ENCODE results near the gene ESRRB. TPM values are rescaled to one million over a fixed set of nuclear protein-coding genes. Genes with fewer than 3 reads are reported as not detected.

Gene ESRRB
- total RNA-seq, 4 donors from 2014 or later, result 0.27 TPM; not detected in 3

DNA sequence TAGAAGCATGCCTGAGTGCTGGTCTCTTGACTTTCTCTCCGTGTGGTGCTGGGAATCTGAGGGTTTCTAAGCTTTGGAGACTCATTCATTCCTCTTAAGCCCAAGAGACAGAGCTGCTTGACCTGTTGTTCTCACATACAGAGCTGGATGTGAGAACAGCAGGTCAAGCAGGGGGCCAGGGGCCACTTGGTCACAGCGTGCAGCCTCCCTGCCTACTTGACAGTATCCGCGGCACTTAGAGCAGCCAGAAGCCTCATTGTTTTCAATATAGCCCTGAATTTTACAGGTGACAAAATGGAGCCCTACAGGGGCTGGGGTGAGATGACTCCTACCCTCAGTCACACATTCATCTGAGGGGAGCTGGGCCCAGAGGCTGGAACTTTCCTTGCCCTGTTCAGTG is 88.9 kb downstream of the ESRRB start:
- Histone ChIP-seq H3K36me3 (no peaks in the 10 kb centered on the region), H3K27ac (no peak overlapping the region), H3K9me3 (no peaks in the 10 kb centered on the region), H3K4me3 (no peak overlapping the region), H3K4me1 (no peaks in the 10 kb centered on the region), H3K27me3 (no peaks in the 10 kb centered on the region)
- DNase-seq, result no peak
- TF ChIP-seq, protein P1, sequence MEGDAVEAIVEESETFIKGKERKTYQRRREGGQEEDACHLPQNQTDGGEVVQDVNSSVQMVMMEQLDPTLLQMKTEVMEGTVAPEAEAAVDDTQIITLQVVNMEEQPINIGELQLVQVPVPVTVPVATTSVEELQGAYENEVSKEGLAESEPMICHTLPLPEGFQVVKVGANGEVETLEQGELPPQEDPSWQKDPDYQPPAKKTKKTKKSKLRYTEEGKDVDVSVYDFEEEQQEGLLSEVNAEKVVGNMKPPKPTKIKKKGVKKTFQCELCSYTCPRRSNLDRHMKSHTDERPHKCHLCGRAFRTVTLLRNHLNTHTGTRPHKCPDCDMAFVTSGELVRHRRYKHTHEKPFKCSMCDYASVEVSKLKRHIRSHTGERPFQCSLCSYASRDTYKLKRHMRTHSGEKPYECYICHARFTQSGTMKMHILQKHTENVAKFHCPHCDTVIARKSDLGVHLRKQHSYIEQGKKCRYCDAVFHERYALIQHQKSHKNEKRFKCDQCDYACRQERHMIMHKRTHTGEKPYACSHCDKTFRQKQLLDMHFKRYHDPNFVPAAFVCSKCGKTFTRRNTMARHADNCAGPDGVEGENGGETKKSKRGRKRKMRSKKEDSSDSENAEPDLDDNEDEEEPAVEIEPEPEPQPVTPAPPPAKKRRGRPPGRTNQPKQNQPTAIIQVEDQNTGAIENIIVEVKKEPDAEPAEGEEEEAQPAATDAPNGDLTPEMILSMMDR (IDR thresholded peaks at IDR 0.05), result no peak
- TF ChIP-seq POLR2AphosphoS5 (IDR thresholded peaks at IDR 0.05), result no peak
- no peak for TF ChIP-seq EP300 (IDR thresholded peaks at IDR 0.05; ENCODE audit: low read depth)
- TF ChIP-seq POLR2A (IDR thresholded peaks at IDR 0.05), result no peak
- intact Hi-C loops (cut with DNase I; ENCODE audit: low total_unique reads), result no loop called here
- in situ Hi-C loops (cut with MboI; ENCODE audit: low pct_ligation_motif_present in 1 of 4, low pct_unique_long_range_greater_than_20kb in 1 of 4, low sequenced_read_pairs in 3 of 4), result no loop called here
- 95% methylated on average over 4 of the region's 4 CpGs; no CpG with 5 or more reads in 1 of the 2 donors for WGBS, 2 donors (ENCODE audit: low coverage in 1 of 2)

DNA sequence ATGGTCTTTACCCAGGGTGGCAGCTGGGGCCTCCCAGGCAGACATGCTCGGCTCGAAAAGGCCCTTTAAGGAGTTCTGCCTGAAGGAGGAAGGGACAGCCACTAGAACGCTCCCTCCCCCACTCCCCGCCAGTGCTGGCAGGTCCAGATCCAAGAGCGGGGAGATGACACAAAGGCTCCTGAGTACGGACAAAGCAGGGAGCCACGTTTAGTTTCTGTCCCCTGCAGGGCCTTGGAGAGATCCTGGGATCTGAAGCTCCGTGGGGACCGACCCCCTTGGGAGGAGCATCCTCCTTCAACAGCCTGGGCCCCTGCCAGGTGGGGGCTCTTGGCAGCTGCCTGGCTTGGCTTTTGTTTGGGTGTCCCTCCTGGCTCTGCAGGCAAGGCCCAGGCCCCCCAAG is 89.7 kb downstream of the ESRRB start:
- Histone ChIP-seq H3K36me3 (no peaks in the 10 kb centered on the region), H3K4me3 (no peak overlapping the region), H3K9me3 (no peaks in the 10 kb centered on the region), H3K27me3 (no peaks in the 10 kb centered on the region), H3K27ac (no peak overlapping the region), H3K4me1 (no peaks in the 10 kb centered on the region)
- no peak for TF ChIP-seq POLR2AphosphoS5 (IDR thresholded peaks at IDR 0.05)
- no peak for TF ChIP-seq EP300 (IDR thresholded peaks at IDR 0.05; ENCODE audit: low read depth)
- in situ Hi-C loops (cut with MboI; ENCODE audit: low pct_ligation_motif_present in 1 of 4, low pct_unique_long_range_greater_than_20kb in 1 of 4, low sequenced_read_pairs in 3 of 4), result no loop called here
- WGBS, 2 donors (ENCODE audit: low coverage in 1 of 2), result 79% methylated on average over 7 of the region's 9 CpGs; no CpG with 5 or more reads in 1 of the 2 donors
- no peak for DNase-seq
- intact Hi-C loops (cut with DNase I; ENCODE audit: low total_unique reads), result no loop called here

DNA sequence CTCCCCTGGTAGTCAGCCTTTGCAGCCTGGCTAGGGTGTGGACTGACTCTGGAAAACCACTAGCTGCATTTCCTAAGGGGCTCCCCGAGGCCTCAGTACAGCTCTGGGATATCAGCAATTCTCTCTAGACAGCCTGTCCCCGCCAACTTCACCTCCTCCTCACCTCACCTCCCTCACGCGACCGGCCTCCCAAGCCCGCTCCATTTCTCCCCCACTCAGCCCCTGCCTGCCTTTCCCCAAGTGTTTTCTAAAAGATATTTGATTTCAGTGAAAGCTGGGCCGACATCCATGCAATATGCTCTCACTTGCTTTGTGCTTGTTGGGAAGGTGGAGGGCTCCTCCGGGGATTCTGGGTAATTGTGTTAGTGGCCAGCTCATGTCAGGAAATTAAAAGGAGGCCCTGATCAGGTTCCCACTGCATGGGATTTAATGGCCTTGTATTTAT is 91.8 kb downstream of the ESRRB start:
- H3K27me3 ChIP-seq, result no peaks in the 10 kb centered on the region
- no peaks in the 10 kb centered on the region for H3K9me3 ChIP-seq
- intact Hi-C loops (cut with DNase I; ENCODE audit: low total_unique reads), result no loop called here
- DNase-seq, result no peak
- TF ChIP-seq, protein P1 (IDR thresholded peaks at IDR 0.05), result no peak
- TF ChIP-seq POLR2A (IDR thresholded peaks at IDR 0.05) (no peak), POLR2AphosphoS5 (IDR thresholded peaks at IDR 0.05) (no peak), EP300 (IDR thresholded peaks at IDR 0.05; ENCODE audit: low read depth) (no peak)
- in situ Hi-C loops (cut with MboI; ENCODE audit: low pct_ligation_motif_present in 1 of 4, low pct_unique_long_range_greater_than_20kb in 1 of 4, low sequenced_read_pairs in 3 of 4), result no loop called here
- 79 to 83% methylated on average over 6 to 8 of the region's 8 CpGs for WGBS, 2 donors (ENCODE audit: low coverage in 1 of 2)
- no peak overlapping the region for H3K27ac ChIP-seq
- no peaks in the 10 kb centered on the region for H3K36me3 ChIP-seq
- no peak overlapping the region for H3K4me3 ChIP-seq
- H3K4me1 ChIP-seq, result no peaks in the 10 kb centered on the region

DNA sequence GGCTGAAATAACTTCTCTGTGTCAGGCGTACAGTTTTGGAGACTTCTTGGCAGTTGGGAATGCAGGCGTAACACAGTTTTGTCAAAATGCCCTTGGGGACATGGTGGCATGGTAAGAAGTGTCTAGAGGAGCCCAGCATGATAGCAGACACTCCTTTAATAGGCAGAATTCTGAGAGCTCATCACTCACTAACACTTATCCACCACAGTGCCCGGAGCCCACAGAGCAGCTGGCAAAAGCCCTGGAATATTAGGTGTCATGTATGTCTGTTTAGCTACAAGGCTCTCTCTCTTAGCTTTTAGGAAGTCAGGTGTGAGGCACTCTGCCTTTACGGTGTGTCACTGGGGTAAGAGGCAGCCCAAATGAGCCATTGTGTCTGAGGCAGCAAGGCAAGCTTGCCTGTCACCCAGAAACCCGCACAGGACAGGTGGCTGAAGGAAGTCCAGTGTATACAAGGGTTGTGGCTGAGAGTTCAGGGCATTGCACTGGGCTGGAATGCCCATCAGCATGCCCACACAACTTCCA is 96.3 kb downstream of the ESRRB start:
- Histone ChIP-seq H3K27me3 (peaks cover 4% of the 10 kb centered on the region), H3K36me3 (no peaks in the 10 kb centered on the region), H3K4me1 (peaks cover 0 to 3% (median 0%) of the 10 kb centered on the region in 4 donors), H3K27ac (no peak overlapping the region), H3K9me3 (no peaks in the 10 kb centered on the region), H3K4me3 (no peak overlapping the region)
- TF ChIP-seq POLR2AphosphoS5 (IDR thresholded peaks at IDR 0.05), result no peak
- TF ChIP-seq, protein P1 (IDR thresholded peaks at IDR 0.05), result no peak
- TF ChIP-seq EP300 (IDR thresholded peaks at IDR 0.05; ENCODE audit: low read depth), result no peak
- no peak for TF ChIP-seq POLR2A (IDR thresholded peaks at IDR 0.05)
- DNase-seq, result no peak
- in situ Hi-C loops (cut with MboI; ENCODE audit: low pct_ligation_motif_present in 1 of 4, low pct_unique_long_range_greater_than_20kb in 1 of 4, low sequenced_read_pairs in 3 of 4) (no loop called here), intact Hi-C loops (cut with DNase I; ENCODE audit: low total_unique reads) (no loop called here)
- WGBS, 2 donors (ENCODE audit: low coverage in 1 of 2), result 89% methylated on average over 5 of the region's 5 CpGs; no CpG with 5 or more reads in 1 of the 2 donors

Measured in transverse colon (tissue), 4 donors.